ENCODE results near the gene ZNF471. TPM values are rescaled to one million over a fixed set of nuclear protein-coding genes. Genes with fewer than 3 reads are reported as not detected.

Gene ZNF471
- total RNA-seq: 1 to 10 TPM; 4.7 to 5.4 TPM
- long read RNA-seq, full-length matches to known transcripts: 7 of 10 reads
- long read RNA-seq, partial matches to known transcripts: 0 of 10 reads
- long read RNA-seq, other reads (novel, unspliced or antisense): 3 of 10 reads

GRCh38 chr19:56507446-56508289 is at the start of gene ZNF471:
Gene ZNF471, plus strand, starts transcription at chr19:56507855. Its CDS starts 3,717 bp downstream, at chr19:56511572.
- peak; percentile 100 for ATAC-seq
- peak; percentile 100 for DNase-seq
- intact Hi-C loops (cut with DNase I): no loop called here

- intact Hi-C loops (cut with DNase I): no loop called here
- no peak for ATAC-seq
Observed at GRCh38 chr19:56474308-56474707, 33.3 kb upstream of the ZNF471 start.

GRCh38 chr19:56476093-56476492 is 31.6 kb upstream of the ZNF471 start:
- intact Hi-C loops (cut with DNase I): no loop called here
- DNase-seq: no peak
- ATAC-seq: no peak

More at GRCh38 chr19:56474308-56474707, 33.3 kb upstream of the ZNF471 start:
- no peak for DNase-seq

- DNase-seq: peak; percentile 36
- peak; percentile 1 to 3 for ATAC-seq
- intact Hi-C loops (cut with DNase I): no loop called here
Observed at GRCh38 chr19:56476651-56477428, 30.8 kb upstream of the ZNF471 start, which contains the start of gene ZNF667. Gene ZNF667, minus strand, starts transcription at chr19:56477345. Its CDS starts 14,975 bp downstream, at chr19:56462370.

GRCh38 chr19:56477429-56478338 is 30.0 kb upstream of the ZNF471 start:
- DNase-seq (peak; percentile 95), ATAC-seq (peak; percentile 95 to 98)
- intact Hi-C loops (cut with DNase I): no loop called here

- DNase-seq (no peak), ATAC-seq (peak in 1 of 2 donors; percentile 18)
- intact Hi-C loops (cut with DNase I): no loop called here
Observed at GRCh38 chr19:56491399-56491798, 16.3 kb upstream of the ZNF471 start.

GRCh38 chr19:56504581-56504980 is 3.1 kb upstream of the ZNF471 start:
- intact Hi-C loops (cut with DNase I): no loop called here
- ATAC-seq (no peak), DNase-seq (no peak)

GRCh38 chr19:56508290-56508778 is 679 bp downstream of the ZNF471 start:
- DNase-seq: no peak
- ATAC-seq: no peak
- intact Hi-C loops (cut with DNase I): no loop called here

GRCh38 chr19:56525214-56525860 is 17.7 kb downstream of the ZNF471 start:
- DNase-seq (no peak), ATAC-seq (no peak)
- intact Hi-C loops (cut with DNase I): no loop called here

GRCh38 chr19:56537442-56537841 is 29.8 kb downstream of the ZNF471 start:
- ATAC-seq (no peak), DNase-seq (no peak)
- intact Hi-C loops (cut with DNase I): loop anchor here in 1 of 2 donors (10.0 kb wide), 1 partner anchor 133 kb away; the partner anchor contains the start of gene ZNF583

GRCh38 chr19:56538254-56538760 is 30.7 kb downstream of the ZNF471 start:
- ATAC-seq (peak; percentile 97 to 99), DNase-seq (peak; percentile 93)
- intact Hi-C loops (cut with DNase I): loop anchor here in 1 of 2 donors (10.0 kb wide), 1 partner anchor 134 kb away; the partner anchor contains the start of gene ZNF583

- ATAC-seq (peak; percentile 86 to 89), DNase-seq (peak; percentile 87)
- intact Hi-C loops (cut with DNase I): loop anchor here in 1 of 2 donors (10.0 kb wide), 1 partner anchor 134 kb away; the partner anchor contains the start of gene ZNF583
Observed at GRCh38 chr19:56538761-56539263, 31.2 kb downstream of the ZNF471 start, which contains the start of gene ZFP28. Gene ZFP28, plus strand, starts transcription at chr19:56538948. Its CDS starts 71 bp downstream, at chr19:56539019.

- ATAC-seq (no peak), DNase-seq (no peak)
- intact Hi-C loops (cut with DNase I): no loop called here
Observed at GRCh38 chr19:56543776-56544175, 36.1 kb downstream of the ZNF471 start.

- no peak for DNase-seq
- intact Hi-C loops (cut with DNase I): no loop called here
- ATAC-seq: no peak
Observed at GRCh38 chr19:56547535-56547934, 39.9 kb downstream of the ZNF471 start.

- ATAC-seq: no peak
- intact Hi-C loops (cut with DNase I): no loop called here
Observed at GRCh38 chr19:56554272-56554869, 46.7 kb downstream of the ZNF471 start.

GRCh38 chr19:56562766-56563165 is 55.1 kb downstream of the ZNF471 start:
- intact Hi-C loops (cut with DNase I): no loop called here
- DNase-seq (no peak), ATAC-seq (no peak)

More at GRCh38 chr19:56554272-56554869, 46.7 kb downstream of the ZNF471 start:
- DNase-seq: no peak

- DNase-seq: peak; percentile 71
- intact Hi-C loops (cut with DNase I): no loop called here
- ATAC-seq: peak; percentile 68 to 80
Observed at GRCh38 chr19:56566904-56567273, 59.2 kb downstream of the ZNF471 start.

Data from left cardiac atrium (tissue), 4 donors.